WTC11 (cell line): Measurements from ENCODE around the gene YPEL1. TPM values are rescaled to one million over a fixed set of nuclear protein-coding genes. Genes with fewer than 3 reads are reported as not detected.

ENCODE experiments used
- ATAC-seq: fragments of 200-7000 bp; cut with Tn5 transposase; 2 replicates; pipeline ENCODE4 v1.10.0; 2021; ENCODE audit warnings: mild to moderate bottlenecking, moderate library complexity
- CTCF ChIA-PET: fragments of 300-600 bp; sonication (Branson Sonifier 250); formaldehyde crosslinking; loops from one replicate; lab custom pipeline; 2021; ENCODE audit warnings: antibody characterized with exemption; lab: Charles Lee
- POLR2A ChIA-PET: fragments of 350-600 bp; sonication (Branson Sonifier 250); formaldehyde crosslinking; loops from one replicate; lab custom pipeline; 2021; ENCODE audit warnings: antibody characterized with exemption; lab: Charles Lee
- DNase-seq: peaks from one replicate; pipeline ENCODE4 v3.0.0; 2021; ENCODE audit warnings: low spot score
- H3K27ac Mint-ChIP-seq: 2 replicates; pipeline ENCODE4 v1.8.0; 2021; ENCODE audit warnings: mixed read lengths
- H3K27me3 Mint-ChIP-seq: 2 replicates; pipeline ENCODE4 v1.8.0; 2021; ENCODE audit warnings: low read depth, mild to moderate bottlenecking, moderate library complexity, mixed read lengths
- H3K36me3 Mint-ChIP-seq: 2 replicates; pipeline ENCODE4 v1.8.0; 2021; ENCODE audit warnings: mixed read lengths
- H3K4me1 Mint-ChIP-seq: 2 replicates; pipeline ENCODE4 v1.8.0; 2022; ENCODE audit warnings: mixed read lengths
- H3K4me3 Mint-ChIP-seq: 2 replicates; pipeline ENCODE4 v1.8.0; 2021; ENCODE audit warnings: mild to moderate bottlenecking, moderate library complexity, mixed read lengths
- H3K9me3 Mint-ChIP-seq: 2 replicates; pipeline ENCODE4 v1.8.0; 2021; ENCODE audit warnings: mixed read lengths
- ATF2 ChIP-seq: sonication (generic); formaldehyde crosslinking; IDR thresholded peaks from 2 replicates; pipeline ENCODE4 v1.8.1; 2022; ENCODE audit warnings: low read depth, missing genetic modification reagents, borderline replicate concordance
- JAZF1 ChIP-seq: fragments of 250-450 bp; sonication (Bioruptor Pico); IDR thresholded peaks from 2 replicates; pipeline ENCODE4 v1.9.0; 2021; ENCODE audit warnings: moderate library complexity, mild to moderate bottlenecking, inconsistent platforms
- MAX ChIP-seq: sonication (generic); formaldehyde crosslinking; IDR thresholded peaks from 2 replicates; pipeline ENCODE4 v1.8.0; 2022; ENCODE audit warnings: mild to moderate bottlenecking, missing genetic modification reagents
- NFATC4 ChIP-seq: fragments of 250-450 bp; sonication (Bioruptor Pico); IDR thresholded peaks from 2 replicates; pipeline ENCODE4 v1.9.0; 2021; ENCODE audit warnings: mild to moderate bottlenecking
- NR3C1 ChIP-seq: sonication (generic); formaldehyde crosslinking; conservative IDR thresholded peaks from 2 replicates; pipeline ENCODE4 v1.8.1; 2023; ENCODE audit warnings: low read depth, mild to moderate bottlenecking, missing genetic modification reagents
- PREB ChIP-seq: sonication (generic); formaldehyde crosslinking; IDR thresholded peaks from 2 replicates; pipeline ENCODE4 v1.8.1; 2022; ENCODE audit warnings: mild to moderate bottlenecking, missing genetic modification reagents, moderate library complexity, borderline replicate concordance
- SOX15 ChIP-seq: fragments of 250-450 bp; sonication (Bioruptor Pico); IDR thresholded peaks from 2 replicates; pipeline ENCODE4 v1.9.0; 2021; ENCODE audit warnings: mild to moderate bottlenecking
- STAT6 ChIP-seq: sonication (generic); formaldehyde crosslinking; conservative IDR thresholded peaks from 2 replicates; pipeline ENCODE4 v1.8.1; 2023; ENCODE audit warnings: mild to moderate bottlenecking, low read depth, missing genetic modification reagents, moderate library complexity
- TEAD1 ChIP-seq: sonication (generic); formaldehyde crosslinking; IDR thresholded peaks from 2 replicates; pipeline ENCODE4 v1.8.0; 2022; ENCODE audit warnings: mild to moderate bottlenecking, missing genetic modification reagents
- ZBTB21 ChIP-seq: sonication (generic); formaldehyde crosslinking; IDR thresholded peaks from 2 replicates; pipeline ENCODE4 v1.8.1; 2023; ENCODE audit warnings: mild to moderate bottlenecking, missing genetic modification reagents, borderline replicate concordance
- ZNF121 ChIP-seq: sonication (generic); formaldehyde crosslinking; IDR thresholded peaks from 2 replicates; pipeline ENCODE4 v1.8.0; 2023; ENCODE audit warnings: missing genetic modification reagents
- ZNF219 ChIP-seq: sonication (generic); formaldehyde crosslinking; IDR thresholded peaks from 2 replicates; pipeline ENCODE4 v1.8.0; 2023; ENCODE audit warnings: missing genetic modification reagents, mild to moderate bottlenecking, borderline replicate concordance
- ZNF317 ChIP-seq: sonication (generic); formaldehyde crosslinking; IDR thresholded peaks from 2 replicates; pipeline ENCODE4 v1.8.1; 2023; ENCODE audit warnings: low read depth, mild to moderate bottlenecking, moderate library complexity, missing genetic modification reagents, borderline replicate concordance
- total RNA-seq: library from RNA; stranded (reverse); gene quantifications from 3 replicates; pipeline ENCODE4 v1.2.3, GENCODE V29; 2021
- TF ChIP-seq, protein P1 (sequence below): sonication (generic); formaldehyde crosslinking; IDR thresholded peaks from 2 replicates; pipeline ENCODE4 v1.8.0; 2023; ENCODE audit warnings: missing genetic modification reagents, mild to moderate bottlenecking, borderline replicate concordance
- TF ChIP-seq, protein P2 (sequence below): sonication (generic); formaldehyde crosslinking; IDR thresholded peaks from 2 replicates; pipeline ENCODE4 v1.8.1; 2022; ENCODE audit warnings: low read depth, mild to moderate bottlenecking, moderate library complexity, missing genetic modification reagents, borderline replicate concordance

YPEL1 gene
- total RNA-seq, 1 experiment from 2014 or later = 7.7 TPM

DNA sequence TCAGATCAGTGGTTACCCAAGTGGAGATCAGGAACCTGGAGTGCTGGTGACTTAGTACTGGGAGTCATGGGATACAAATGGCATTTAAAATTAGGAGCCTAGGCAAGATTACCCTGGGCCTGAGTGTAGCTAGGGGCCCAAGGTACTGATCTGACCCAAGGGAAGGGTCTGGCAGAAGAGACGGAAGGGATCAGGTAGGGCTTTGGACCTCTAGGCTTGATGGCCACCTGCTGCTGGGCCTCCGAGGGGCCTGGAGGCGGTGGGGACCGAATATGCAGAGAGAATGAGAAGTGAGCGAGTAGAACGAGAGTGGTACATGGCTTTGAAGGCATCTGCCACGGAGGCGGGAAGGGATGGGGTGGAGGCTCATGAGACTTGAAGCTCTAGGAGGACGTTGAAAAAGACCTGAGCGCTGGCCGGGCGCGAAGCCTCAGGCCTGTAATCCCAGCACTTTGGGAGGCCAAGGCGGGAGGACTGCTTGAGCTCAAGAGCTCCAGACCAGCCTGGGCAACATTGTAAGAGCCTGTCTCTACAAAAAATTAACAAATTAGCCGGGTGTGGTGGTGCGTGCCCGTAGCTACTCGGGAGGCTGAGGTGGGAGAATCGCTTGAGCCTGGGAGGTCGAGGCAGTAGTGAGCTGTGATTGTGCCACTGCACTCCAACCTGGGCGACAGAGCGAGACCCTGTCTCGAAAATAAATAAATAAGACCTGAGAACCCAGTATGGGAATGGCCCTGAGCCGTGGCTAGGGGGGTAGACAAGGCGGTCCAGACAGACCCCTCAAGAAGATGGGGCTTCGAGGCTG is 70.3 kb downstream of the YPEL1 start:
- TF ChIP-seq ZNF121 (CRISPR knock-in tag) = peak; percentile 66; the same call in 1 of the 2 replicates
- 0 out of 2 replicates have a peak, but pooled peaks have one; percentile 37 for TF ChIP-seq JAZF1
- TF ChIP-seq, protein P1, sequence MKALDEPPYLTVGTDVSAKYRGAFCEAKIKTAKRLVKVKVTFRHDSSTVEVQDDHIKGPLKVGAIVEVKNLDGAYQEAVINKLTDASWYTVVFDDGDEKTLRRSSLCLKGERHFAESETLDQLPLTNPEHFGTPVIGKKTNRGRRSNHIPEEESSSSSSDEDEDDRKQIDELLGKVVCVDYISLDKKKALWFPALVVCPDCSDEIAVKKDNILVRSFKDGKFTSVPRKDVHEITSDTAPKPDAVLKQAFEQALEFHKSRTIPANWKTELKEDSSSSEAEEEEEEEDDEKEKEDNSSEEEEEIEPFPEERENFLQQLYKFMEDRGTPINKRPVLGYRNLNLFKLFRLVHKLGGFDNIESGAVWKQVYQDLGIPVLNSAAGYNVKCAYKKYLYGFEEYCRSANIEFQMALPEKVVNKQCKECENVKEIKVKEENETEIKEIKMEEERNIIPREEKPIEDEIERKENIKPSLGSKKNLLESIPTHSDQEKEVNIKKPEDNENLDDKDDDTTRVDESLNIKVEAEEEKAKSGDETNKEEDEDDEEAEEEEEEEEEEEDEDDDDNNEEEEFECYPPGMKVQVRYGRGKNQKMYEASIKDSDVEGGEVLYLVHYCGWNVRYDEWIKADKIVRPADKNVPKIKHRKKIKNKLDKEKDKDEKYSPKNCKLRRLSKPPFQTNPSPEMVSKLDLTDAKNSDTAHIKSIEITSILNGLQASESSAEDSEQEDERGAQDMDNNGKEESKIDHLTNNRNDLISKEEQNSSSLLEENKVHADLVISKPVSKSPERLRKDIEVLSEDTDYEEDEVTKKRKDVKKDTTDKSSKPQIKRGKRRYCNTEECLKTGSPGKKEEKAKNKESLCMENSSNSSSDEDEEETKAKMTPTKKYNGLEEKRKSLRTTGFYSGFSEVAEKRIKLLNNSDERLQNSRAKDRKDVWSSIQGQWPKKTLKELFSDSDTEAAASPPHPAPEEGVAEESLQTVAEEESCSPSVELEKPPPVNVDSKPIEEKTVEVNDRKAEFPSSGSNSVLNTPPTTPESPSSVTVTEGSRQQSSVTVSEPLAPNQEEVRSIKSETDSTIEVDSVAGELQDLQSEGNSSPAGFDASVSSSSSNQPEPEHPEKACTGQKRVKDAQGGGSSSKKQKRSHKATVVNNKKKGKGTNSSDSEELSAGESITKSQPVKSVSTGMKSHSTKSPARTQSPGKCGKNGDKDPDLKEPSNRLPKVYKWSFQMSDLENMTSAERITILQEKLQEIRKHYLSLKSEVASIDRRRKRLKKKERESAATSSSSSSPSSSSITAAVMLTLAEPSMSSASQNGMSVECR (CRISPR knock-in tag) = no peak
- Mint-ChIP-seq H3K4me3 (peak overlapping the region; percentile 97), H3K27me3 (peaks cover 12% of the 10 kb centered on the region), H3K36me3 (no peaks in the 10 kb centered on the region), H3K4me1 (peaks cover 14% of the 10 kb centered on the region), H3K27ac (peak overlapping the region; percentile 60), H3K9me3 (peaks cover 3% of the 10 kb centered on the region; the same call in 1 of the 2 replicates)
- ChIA-PET POLR2A (interaction anchor here (1.0 kb wide), 1 partner anchor 7 kb away, joined by 5 read pairs; no protein-coding TSS in a partner anchor), CTCF (interaction anchor here (0.8 to 2.6 kb wide), 12 partner anchors 7 to 307 kb away, joined by 3 to 13 read pairs (median 5); partner anchors contain the start of gene SDF2L1)
- no peak; the same call in 1 of the 2 replicates for ATAC-seq
- no peak for DNase-seq

DNA sequence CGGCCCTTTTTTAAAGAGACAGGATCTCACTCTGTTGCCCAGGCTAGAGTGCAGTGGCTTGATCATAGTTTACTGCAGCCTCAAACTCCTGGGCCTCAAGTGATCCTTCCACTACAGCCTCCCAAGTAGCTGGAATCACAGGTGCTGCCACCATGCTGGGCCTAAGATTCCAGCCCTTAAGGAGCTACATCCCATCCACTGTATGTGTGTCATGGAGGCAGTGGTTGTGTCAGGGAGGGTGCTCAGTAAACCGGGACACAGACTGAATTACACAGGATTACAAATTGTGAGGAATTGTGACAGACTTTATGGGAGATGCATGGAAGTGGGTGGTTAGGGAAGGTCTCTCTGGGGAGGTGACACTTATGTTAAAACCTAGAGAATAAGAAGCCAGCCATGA is 71.9 kb downstream of the YPEL1 start:
- CTCF ChIA-PET = no interaction called here
- no peak overlapping the region for H3K27ac Mint-ChIP-seq
- no peaks in the 10 kb centered on the region for H3K36me3 Mint-ChIP-seq
- ATAC-seq (no peak), DNase-seq (no peak)
- POLR2A ChIA-PET = no interaction called here
- no peak overlapping the region for H3K4me3 Mint-ChIP-seq
- peaks cover 3% of the 10 kb centered on the region; the same call in 1 of the 2 replicates for H3K9me3 Mint-ChIP-seq
- H3K4me1 Mint-ChIP-seq = peaks cover 11% of the 10 kb centered on the region
- H3K27me3 Mint-ChIP-seq = peaks cover 12% of the 10 kb centered on the region
- TF ChIP-seq MAX (no peak), TEAD1 (no peak), STAT6 (no peak), SOX15 (CRISPR knock-in tag) (no peak), PREB (no peak), NFATC4 (no peak), NR3C1 (CRISPR knock-in tag) (no peak), ZNF219 (CRISPR knock-in tag) (no peak), ZNF317 (no peak), ZBTB21 (CRISPR knock-in tag) (no peak), ATF2 (CRISPR knock-in tag) (no peak)
- TF ChIP-seq, protein P2, sequence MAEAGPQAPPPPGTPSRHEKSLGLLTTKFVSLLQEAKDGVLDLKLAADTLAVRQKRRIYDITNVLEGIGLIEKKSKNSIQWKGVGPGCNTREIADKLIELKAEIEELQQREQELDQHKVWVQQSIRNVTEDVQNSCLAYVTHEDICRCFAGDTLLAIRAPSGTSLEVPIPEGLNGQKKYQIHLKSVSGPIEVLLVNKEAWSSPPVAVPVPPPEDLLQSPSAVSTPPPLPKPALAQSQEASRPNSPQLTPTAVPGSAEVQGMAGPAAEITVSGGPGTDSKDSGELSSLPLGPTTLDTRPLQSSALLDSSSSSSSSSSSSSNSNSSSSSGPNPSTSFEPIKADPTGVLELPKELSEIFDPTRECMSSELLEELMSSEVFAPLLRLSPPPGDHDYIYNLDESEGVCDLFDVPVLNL (CRISPR knock-in tag) = no peak
- TF ChIP-seq, all 79 proteins: peak for 0
